HG03460 (cell line): Measurements from ENCODE around the gene RASGEF1C.
"Not testable (repeated sequence)": the region's sequence is repeated elsewhere in the genome, so short reads cannot be mapped to it uniquely, and the experiment has no call there.

Experiments used
- ATAC-seq: cut with Tn5 transposase; IDR thresholded peaks from one replicate; pipeline ENCODE4 v1.9.1; 2021; ENCODE audit not compliant: unreplicated experiment

The RASGEF1C gene

DNA sequence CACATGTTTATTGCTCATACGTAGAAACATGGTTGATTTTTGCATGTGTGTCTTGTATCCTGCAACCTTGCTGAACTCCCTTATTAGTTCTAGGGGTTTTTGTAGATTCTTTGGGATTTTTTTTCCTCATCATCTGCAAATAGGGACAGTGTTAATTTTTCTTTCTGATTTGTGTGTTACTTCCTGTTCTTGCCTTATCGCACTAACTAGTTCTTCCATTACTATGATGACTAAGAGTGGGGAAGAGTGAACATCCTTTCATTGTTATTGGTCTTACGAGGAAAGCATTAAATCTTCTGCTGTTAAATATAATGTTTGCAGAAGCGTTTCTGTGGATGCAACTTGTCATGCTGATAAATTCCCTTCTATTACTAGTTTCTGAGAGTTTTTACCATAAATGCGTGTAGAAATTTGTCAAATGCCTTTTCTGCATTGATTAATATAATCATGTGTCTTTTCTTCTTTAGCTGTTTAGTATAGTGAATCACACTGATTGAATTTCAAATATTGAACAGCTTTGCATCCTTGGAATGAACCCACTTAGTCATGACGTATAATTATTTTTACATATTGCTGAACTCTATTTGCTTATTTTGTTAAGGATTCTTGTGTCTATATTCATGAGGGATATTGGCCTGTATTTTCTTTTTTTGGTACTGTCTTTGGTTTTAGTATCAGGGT lies 105.4 kb downstream of the RASGEF1C start:
- no peak for ATAC-seq

DNA sequence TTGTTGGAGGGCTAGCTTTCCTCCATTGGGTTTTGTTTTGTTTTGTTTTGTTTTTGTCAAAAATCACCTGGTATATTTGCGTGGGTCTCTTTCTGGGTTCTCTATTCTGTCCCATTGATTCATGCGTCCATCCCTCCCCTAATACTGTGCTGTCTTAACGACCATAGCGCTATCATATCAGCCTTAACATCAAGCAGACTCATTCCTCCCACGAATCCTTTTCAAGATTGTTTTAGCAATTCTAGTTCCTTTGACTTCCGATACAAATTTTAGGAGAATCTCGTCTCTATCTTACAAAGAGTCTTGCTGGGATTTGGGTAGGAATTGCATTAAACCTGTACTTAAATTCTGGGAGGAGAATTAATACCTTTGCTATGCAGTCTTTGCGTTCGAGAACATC lies 106.4 kb downstream of the RASGEF1C start:
- ATAC-seq, result no peak

DNA sequence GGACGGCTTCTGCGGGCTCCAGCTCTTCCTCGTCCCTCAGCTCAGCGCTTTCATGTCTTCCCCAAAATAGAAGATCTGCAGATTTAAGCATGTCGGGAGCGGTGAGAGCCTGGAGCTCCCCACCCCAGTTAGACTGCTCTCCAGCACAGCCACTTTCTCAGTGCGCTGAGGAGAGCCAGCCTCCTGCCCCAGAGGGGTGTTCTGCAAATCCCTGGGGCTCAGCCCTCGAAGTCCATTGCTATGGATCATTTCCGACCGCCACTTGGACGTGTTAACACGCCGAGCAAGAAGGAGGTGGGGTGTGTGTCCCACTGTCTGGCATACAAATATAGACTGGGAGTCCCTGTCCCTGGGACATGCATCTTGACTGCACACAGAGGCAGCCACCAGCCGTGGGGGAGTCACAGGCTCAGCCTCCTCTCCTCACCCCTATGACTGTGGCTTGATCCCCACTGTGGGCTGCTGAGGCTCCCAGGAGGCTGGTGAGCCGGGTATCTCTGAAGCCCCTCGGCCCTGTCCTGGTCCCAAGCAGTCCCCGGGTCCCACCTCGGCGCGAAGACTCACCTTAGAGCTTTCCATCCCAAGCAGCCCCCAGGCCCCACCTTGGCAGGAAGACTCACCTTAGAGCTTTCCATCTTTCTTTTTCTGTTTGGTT lies 107.4 kb downstream of the RASGEF1C start:
- no peak for ATAC-seq

DNA sequence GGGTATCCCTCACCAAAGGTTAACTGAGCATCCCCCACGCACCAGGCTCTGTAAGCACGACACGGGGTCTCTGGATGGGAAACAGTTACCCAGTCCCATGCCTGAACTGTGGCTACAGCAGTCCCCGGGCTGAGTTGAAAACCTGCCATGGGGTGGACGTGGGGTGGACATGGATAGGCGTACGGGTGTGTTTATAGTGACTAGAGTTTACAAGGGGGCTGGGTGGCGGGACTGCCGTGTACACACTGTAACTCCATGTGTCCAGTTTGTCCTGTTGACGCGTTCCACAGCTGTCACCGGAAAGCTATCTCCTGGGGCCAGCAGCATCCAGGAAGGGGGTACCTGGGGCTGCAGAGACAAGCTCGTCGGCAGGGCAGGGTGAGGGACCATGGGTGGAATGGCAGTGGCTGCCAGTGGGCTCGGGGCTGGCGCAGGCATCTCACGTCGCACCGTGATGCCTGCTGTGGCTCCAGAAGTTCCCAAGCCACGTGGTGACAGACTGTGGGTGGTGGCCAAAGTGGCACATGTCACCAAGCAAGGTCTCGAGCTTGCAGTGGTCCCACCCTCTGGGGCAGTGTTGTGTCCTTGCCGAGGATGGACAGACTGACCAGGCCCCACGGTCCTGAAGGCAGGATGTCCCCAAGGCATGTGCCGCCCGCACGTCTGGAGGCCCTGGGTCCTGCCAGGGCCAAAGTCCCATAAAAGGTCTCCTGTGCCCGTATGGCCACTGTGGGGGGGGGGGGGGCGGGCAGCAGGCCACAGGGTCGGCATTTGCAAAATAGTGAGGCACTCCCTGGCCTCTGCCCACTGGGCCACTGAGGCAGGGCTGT lies 108.2 kb downstream of the RASGEF1C start:
- no peak for ATAC-seq

DNA sequence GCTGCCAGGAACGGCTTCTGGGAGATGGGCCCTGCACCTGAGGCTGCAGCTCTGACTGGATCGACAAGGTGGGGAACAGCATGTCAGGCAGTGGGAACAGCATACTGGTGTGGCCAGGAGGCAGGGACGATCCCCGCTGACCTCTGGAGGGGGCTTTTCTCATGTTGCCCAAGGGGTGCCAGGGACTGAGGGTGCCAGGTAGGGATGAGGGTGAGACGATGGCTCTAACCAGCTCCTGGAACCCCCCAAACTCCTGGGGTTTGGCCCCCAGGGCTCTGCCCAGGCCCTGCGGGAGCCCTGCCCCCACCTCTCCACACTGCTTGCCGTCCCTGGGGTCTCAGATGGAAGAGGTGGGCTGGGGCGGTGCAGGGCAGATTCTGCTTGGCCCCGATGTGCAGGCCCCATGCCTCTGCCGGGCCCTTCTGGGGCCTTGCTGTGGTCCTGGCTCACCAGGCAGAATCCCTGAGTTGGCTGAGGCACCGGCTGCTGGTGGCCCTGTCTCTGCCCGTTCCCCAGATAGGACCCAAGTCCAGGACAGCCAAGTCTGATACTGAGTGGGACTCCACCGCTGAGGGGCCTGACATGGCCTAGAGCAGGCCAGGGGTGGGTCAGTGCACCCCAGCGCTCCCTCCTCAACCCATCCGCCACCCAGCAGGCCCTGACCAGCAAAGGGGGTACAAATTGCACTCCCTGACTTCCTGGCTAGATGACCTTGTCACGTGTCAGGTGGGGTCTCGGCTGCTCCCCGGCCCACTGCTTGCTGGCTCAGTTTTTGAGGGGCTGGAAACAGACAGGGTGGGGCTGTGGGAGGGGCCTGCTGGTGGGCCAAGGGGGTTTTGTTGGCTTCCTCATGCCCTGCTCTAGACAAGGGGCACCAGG lies 109.0 kb downstream of the RASGEF1C start:
- no peak for ATAC-seq

DNA sequence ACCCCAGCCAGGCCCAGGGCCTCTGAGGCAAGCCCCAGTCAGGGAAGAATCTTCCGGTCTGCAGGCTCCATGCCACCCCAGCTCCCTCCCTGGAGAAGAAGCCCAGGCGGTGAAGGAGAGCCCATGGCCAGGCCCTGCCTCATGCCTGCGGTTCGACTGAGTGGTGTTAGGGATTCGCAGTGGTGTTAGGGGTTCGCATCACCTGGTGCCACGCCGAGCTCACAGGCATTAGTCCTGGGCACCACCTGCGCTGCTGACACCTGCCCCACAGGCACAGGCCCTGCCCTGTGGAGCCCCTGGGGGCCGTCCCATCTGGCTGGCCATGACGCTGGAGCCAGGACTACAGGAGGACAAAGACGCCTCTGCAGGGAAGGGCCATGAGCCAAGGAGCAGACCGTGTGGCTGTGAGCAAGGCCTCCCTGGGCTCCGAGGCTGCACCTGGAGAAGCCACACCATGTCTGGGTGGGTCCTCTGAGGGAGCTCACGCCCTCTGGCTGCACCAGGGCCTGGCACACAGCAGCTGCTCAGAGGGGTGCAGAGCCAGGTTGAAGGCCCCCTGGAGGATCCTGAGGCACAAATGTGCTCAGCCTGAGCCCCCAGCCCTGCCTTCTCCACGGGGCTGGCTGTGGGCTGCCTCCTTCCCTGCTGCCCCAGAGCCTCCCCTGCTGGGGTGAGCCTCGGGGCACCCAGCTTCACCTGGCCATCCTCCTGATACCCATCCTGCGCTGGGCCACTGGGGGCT lies 109.8 kb downstream of the RASGEF1C start:
- no peak for ATAC-seq

DNA sequence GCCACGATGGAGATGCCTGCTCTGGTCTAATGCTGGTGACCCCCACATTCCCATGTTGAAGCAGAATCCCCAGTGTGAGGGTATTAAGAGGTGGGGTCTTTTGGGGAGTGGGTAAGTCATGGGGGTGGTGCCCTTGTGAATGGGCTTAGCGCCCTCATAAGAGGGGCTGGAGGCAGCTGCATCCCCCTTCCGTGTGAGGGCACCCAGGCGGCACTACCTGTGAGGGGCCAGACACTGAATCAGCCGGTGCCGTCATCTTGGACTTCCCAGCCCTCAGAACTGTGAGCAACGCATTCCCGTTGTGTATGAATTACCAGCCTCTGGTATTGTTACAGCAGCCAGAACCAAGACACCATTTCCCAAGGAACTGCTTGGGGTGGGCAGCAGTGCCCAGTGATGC lies 110.5 kb downstream of the RASGEF1C start:
- ATAC-seq, result no peak

DNA sequence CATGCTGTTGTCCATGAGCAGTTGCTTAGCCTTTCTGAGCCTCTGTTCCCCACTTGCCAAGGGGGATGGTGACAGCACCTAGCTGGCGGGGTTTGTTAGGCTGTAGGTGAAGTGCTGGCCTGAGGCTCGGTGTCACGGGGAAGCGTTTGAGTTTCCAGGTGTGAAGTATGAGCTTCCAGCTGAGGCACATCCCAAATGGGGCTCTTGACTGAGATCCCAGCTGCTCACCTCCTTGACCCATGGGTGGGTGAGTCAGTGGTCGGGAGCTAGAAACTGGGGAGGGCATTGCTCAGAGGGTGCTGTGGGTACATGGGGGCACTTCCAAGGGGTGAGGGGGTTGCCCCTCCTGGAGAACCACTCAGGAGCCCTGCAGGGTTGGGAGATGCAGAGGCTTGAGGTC lies 111.1 kb downstream of the RASGEF1C start:
- ATAC-seq, result no peak

- no peak for ATAC-seq
Observed at GRCh38 chr5:180097163-180097894, 111.7 kb downstream of the RASGEF1C start.

GRCh38 chr5:180096616-180097015 lies 112.4 kb downstream of the RASGEF1C start:
- no peak for ATAC-seq

- no peak for ATAC-seq
Observed at GRCh38 chr5:180095545-180095944, 113.5 kb downstream of the RASGEF1C start.

DNA sequence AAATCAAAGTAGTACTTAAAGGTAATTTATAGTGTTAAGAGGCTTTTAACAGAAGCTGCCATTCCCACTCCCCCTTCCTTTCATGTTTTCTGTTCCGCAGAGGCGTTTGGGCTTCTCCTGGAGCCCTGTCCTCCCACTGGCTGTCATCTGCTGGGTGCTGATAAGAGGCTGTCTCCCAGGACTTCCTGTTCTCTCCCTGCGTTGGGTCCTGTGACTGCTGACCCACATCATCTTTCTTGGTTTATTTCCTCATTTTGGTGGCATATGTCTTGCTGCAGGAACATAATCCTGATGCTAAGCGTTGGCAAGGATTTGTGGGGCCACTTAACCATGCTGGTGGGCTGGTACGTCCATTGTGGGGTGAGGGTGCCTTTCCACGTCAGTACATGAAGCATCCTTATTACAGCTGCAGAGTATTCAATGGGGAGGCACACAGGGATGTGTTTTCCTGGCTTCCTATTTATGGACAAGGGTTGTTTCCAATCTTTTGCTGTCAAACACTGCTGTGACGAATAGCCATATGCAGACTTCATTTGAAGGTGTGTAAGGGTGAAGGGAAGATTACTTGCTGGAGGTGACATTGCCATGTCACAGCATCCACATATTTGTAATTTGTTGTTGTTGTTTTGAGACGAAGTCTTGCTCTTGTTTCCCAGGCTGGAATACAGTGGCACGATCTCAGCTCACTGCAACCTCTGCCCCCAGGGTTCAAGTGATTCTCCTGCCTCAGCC lies 115.2 kb downstream of the RASGEF1C start:
- no peak for ATAC-seq

DNA sequence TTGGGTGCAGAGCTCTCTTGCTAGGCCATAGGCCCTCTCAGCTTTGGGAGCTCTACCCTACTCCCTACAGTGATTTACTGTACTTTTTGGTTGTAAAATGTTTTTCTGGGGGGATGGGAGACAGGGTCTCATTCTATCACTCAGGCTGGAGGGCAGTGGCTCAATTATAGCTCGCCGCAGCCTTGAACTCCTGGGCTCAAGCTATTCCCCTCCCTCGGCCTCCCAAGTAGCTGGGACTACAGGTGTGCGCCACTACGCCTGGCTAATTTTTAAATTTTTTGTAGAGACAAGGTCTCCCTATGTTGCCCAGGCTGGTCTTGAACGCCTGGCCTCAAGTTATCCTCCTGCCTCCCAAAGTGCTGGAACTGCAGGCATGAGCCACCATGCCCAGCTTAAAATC lies 115.8 kb downstream of the RASGEF1C start:
- no peak for ATAC-seq

GRCh38 chr5:180090769-180091546 lies 118.1 kb downstream of the RASGEF1C start:
- no peak for ATAC-seq

DNA sequence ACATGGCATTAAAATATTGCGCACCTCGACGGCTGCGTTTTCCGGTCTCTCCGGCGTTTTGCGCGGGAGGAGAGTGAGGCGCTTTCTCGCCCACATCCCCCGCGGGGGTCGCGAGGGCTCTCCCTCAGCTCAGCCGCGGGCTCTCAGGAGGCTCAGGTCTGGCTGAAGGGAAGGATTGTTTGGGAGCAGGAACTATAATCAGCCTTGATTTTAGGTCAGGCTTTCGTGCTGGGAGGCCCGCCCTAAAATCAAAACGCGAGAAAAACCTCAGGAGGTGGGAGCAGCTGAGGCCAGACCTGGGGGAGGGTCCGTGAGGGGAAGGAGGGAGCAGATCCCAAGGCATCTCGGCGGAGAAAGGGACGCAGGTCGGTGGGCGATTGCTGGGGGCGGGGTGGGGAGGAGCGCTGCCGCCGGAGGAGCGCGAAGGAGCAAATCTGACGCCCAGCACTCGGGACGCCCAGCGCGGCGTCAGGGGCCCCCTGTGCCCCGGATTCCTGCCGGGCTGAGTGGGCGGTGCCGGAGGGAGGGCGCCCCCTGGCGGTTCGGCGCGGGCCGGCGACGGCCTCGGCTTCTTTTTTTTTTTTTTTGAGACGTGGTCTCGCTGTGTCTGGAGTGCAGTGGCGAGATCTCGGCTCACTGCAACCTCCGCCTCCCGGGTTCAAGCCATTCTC lies 118.8 kb downstream of the RASGEF1C start:
- ATAC-seq, result no peak

DNA sequence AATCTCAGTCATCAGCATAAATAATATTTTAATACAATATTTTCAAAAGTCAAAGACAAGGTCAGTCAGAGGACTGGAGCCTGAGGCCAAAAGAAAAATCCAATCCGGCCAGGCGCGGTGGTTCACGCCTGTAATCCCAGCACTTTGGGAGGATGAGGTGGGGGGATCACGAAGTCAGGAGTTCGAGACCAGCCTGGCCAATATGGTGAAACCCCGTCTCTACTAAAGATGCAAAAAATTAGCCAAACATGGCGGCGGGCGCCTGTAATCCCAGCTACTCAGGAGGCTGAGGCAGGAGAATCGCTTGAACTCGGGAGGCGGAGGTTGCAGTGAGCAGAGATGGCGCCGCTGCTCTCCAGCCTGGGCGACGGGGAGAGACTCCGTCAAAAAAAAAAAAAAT lies 119.4 kb downstream of the RASGEF1C start:
- not testable (repeated sequence) for ATAC-seq

- ATAC-seq, result no peak
Observed at GRCh38 chr5:180088561-180088960, 120.5 kb downstream of the RASGEF1C start.
